Measurements from ENCODE around the gene THOC5. TPM values are rescaled to one million over a fixed set of nuclear protein-coding genes. Genes with fewer than 3 reads are reported as not detected.
A peak's percentile ranks its signal among the peaks of the same experiment; 100 is the strongest.

The THOC5 gene
- total and polyA plus RNA-seq, 9 donors: 26.2 to 51.6 (median 33.5) TPM

DNA sequence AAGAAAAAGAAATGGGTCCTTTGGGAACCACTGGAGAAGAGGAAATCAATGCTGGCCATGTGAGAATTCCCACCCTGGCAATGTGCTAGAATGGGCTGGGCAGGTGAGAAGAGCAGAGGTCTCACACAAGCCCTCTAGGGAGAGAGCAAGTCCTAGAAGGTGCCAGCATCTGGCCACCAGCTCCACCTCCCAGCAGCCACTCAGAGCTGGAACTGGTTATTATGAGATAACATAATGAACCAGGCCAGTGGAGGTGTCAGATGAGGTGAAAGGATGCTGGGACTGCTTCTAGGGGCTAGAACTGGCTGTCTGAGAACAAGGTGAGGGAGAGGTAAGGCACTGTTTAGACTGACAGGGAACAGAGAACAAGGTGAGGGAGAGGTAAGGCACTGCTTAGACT is 44.3 kb downstream of the THOC5 start:
- no peaks in the 10 kb centered on the region for H3K36me3 ChIP-seq

DNA sequence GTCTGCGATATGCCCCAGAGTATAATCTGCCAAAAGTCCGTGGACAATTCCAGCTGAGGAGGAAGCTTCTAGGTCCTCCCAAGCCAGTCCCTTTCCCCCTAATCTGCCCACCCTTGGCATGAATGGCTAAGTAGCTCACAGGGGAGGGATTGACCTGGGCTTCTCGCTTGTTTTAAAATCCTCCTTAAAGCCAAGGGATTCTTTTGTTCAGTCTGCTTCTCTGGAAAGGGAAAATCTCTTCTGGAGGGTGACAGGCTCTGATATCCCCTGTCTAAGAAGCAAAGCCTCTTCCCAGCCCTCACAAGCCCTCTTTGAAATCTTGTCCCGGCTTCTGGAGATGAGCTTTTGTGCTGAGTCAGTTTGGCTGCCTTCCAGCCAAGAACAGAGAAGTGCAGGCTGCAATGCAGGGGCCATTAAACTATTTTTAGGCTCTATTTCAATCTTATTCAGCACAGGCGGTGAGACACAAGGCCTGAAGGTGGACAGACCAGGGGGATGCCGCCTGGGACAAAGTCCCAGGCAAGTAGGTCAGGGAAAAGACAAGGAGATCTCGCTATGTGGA is 49.7 kb downstream of the THOC5 start:
- WGBS, 3 donors: 21 to 33% (median 27%) methylated on average over 7 of the region's 7 CpGs
- Histone ChIP-seq H3K4me1 (ENCODE audit: insufficient read depth) (no peaks in the 10 kb centered on the region), H3K4me3 (no peak overlapping the region), H3K36me3 (no peaks in the 10 kb centered on the region), H3K27ac (peak overlapping the region in 1 of 2 donors; percentile 42), H3K27me3 (no peaks in the 10 kb centered on the region), H3K9me3 (no peaks in the 10 kb centered on the region)
- DNase-seq: peak; percentile 59 to 68 (median 62)
- intact Hi-C loops (cut with DNase I): no loop called here
- TF ChIP-seq, protein P1, sequence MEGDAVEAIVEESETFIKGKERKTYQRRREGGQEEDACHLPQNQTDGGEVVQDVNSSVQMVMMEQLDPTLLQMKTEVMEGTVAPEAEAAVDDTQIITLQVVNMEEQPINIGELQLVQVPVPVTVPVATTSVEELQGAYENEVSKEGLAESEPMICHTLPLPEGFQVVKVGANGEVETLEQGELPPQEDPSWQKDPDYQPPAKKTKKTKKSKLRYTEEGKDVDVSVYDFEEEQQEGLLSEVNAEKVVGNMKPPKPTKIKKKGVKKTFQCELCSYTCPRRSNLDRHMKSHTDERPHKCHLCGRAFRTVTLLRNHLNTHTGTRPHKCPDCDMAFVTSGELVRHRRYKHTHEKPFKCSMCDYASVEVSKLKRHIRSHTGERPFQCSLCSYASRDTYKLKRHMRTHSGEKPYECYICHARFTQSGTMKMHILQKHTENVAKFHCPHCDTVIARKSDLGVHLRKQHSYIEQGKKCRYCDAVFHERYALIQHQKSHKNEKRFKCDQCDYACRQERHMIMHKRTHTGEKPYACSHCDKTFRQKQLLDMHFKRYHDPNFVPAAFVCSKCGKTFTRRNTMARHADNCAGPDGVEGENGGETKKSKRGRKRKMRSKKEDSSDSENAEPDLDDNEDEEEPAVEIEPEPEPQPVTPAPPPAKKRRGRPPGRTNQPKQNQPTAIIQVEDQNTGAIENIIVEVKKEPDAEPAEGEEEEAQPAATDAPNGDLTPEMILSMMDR (IDR thresholded peaks at IDR 0.05): no peak
- TF ChIP-seq EP300 (IDR thresholded peaks at IDR 0.05): no peak
- TF ChIP-seq POLR2A (IDR thresholded peaks at IDR 0.05): no peak

More for the DNA sequence above, 44.3 kb downstream of the THOC5 start:
- intact Hi-C loops (cut with DNase I): no loop called here
- Histone ChIP-seq H3K27ac (no peak overlapping the region), H3K4me1 (ENCODE audit: insufficient read depth) (no peaks in the 10 kb centered on the region), H3K4me3 (no peak overlapping the region), H3K9me3 (no peaks in the 10 kb centered on the region), H3K27me3 (no peaks in the 10 kb centered on the region)
- TF ChIP-seq EP300 (IDR thresholded peaks at IDR 0.05) (no peak), POLR2A (IDR thresholded peaks at IDR 0.05) (no peak)
- TF ChIP-seq, protein P1 (IDR thresholded peaks at IDR 0.05): no peak
- no peak for DNase-seq

DNA sequence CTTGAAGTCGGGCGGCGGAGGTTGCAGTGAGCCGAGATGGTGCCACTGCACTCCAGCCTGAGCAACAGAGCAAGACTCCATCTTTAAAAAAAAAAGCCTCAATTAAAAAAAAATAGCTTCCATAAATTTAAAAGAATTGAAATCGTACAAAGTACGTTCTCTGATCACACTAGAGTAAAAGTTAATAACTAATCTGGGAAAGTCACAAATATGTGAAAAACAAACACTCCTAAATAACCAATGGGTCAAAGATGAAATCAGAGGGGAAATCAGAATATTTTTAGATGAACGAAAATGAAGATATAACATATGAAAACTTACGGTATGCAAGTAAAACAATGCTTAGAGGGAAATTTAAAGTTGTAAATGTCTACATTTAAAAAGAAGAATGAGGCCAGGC is 53.7 kb downstream of the THOC5 start:
- no peaks in the 10 kb centered on the region for H3K27me3 ChIP-seq

DNA sequence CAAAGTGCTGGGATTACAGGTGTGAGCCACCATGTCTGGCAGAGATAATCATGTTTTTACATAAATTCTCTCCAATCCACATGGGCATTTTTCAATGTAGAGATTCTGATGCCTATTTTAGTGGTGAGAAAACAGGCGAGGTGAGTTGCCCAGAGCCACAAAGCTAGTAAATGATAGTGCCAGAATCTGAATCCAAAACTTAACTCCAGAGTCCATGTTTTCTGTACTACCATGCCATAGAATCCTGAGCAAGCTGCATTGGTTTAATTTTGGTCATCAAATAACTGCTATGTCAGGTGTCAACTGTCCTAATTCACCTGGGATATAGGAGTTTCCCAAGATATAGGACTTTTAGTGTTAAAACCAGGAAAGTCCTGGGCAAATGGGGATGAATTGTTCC is 59.9 kb downstream of the THOC5 start:
- TF ChIP-seq, protein P1 (IDR thresholded peaks at IDR 0.05): no peak
- TF ChIP-seq EP300 (IDR thresholded peaks at IDR 0.05): no peak
- TF ChIP-seq POLR2A (IDR thresholded peaks at IDR 0.05): no peak
- intact Hi-C loops (cut with DNase I): no loop called here
- H3K36me3 ChIP-seq: no peaks in the 10 kb centered on the region
- no peaks in the 10 kb centered on the region for H3K9me3 ChIP-seq
- H3K27me3 ChIP-seq: no peaks in the 10 kb centered on the region
- H3K4me1 ChIP-seq (ENCODE audit: insufficient read depth): no peaks in the 10 kb centered on the region
- no peak for DNase-seq
- WGBS, 3 donors: 93 to 95% (median 94%) methylated on average over 1 of the region's 1 CpG
- no peak overlapping the region for H3K27ac ChIP-seq
- no peak overlapping the region for H3K4me3 ChIP-seq

More for the DNA sequence above, 53.7 kb downstream of the THOC5 start:
- intact Hi-C loops (cut with DNase I): no loop called here
- H3K4me3 ChIP-seq: no peak overlapping the region
- 91 to 95% (median 92%) methylated on average over 8 of the region's 8 CpGs for WGBS, 3 donors
- TF ChIP-seq POLR2A (IDR thresholded peaks at IDR 0.05) (no peak), EP300 (IDR thresholded peaks at IDR 0.05) (no peak)
- TF ChIP-seq, protein P1 (IDR thresholded peaks at IDR 0.05): no peak
- no peak overlapping the region for H3K27ac ChIP-seq
- H3K36me3 ChIP-seq: no peaks in the 10 kb centered on the region
- no peak for DNase-seq
- H3K9me3 ChIP-seq: no peaks in the 10 kb centered on the region
- no peaks in the 10 kb centered on the region for H3K4me1 ChIP-seq (ENCODE audit: insufficient read depth)
